ENCODE measurements around the gene POLR2E. TPM values are rescaled to one million over a fixed set of nuclear protein-coding genes. Genes with fewer than 3 reads are reported as not detected.

Gene POLR2E
- total and polyA plus RNA-seq, 2 of the 8 experiments (the other 6 are each of a cell fraction or from before 2014, with no cell fraction given) = 281 to 381 TPM

DNA sequence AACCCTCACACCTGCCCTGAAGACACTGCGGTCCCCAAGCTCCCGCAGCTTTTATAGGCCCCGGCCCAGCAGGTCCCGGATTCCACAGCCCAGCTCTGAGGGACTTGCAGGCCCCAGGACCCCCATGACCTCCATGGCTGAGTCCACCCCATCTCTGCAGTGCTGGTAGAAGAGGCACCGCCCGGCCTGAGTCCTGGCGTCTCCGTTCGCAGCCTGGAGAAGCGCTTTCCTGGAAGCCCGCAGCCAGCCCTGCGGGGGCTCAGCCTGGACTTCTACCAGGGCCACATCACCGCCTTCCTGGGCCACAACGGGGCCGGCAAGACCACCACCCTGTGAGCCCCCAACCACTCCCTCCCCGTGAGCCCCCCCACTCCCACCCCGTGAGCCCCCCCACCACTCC is 46.1 kb downstream of the POLR2E start (continued):
- no peak for TF ChIP-seq HDAC6 (IDR thresholded peaks at IDR 0.05; ENCODE audit: low read depth, low read length)
- no peak for TF ChIP-seq SP2 (IDR thresholded peaks at IDR 0.05; ENCODE audit: low read length)
- no peak for TF ChIP-seq KDM4A (IDR thresholded peaks at IDR 0.05; ENCODE audit: low read depth, low read length, severe bottlenecking)
- TF ChIP-seq, protein P1, sequence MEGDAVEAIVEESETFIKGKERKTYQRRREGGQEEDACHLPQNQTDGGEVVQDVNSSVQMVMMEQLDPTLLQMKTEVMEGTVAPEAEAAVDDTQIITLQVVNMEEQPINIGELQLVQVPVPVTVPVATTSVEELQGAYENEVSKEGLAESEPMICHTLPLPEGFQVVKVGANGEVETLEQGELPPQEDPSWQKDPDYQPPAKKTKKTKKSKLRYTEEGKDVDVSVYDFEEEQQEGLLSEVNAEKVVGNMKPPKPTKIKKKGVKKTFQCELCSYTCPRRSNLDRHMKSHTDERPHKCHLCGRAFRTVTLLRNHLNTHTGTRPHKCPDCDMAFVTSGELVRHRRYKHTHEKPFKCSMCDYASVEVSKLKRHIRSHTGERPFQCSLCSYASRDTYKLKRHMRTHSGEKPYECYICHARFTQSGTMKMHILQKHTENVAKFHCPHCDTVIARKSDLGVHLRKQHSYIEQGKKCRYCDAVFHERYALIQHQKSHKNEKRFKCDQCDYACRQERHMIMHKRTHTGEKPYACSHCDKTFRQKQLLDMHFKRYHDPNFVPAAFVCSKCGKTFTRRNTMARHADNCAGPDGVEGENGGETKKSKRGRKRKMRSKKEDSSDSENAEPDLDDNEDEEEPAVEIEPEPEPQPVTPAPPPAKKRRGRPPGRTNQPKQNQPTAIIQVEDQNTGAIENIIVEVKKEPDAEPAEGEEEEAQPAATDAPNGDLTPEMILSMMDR (IDR thresholded peaks at IDR 0.05; ENCODE audit: control extremely low read depth in 1 of 3, insufficient read depth in 1 of 3, low read depth in 1 of 3, low read length in 3 of 3) = no peak
